ENCODE measurements around the gene TNFRSF14. TPM values are rescaled to one million over a fixed set of nuclear protein-coding genes. Genes with fewer than 3 reads are reported as not detected.

The TNFRSF14 gene
- total RNA-seq, 1 donor from 2014 or later = 0.26 TPM

DNA sequence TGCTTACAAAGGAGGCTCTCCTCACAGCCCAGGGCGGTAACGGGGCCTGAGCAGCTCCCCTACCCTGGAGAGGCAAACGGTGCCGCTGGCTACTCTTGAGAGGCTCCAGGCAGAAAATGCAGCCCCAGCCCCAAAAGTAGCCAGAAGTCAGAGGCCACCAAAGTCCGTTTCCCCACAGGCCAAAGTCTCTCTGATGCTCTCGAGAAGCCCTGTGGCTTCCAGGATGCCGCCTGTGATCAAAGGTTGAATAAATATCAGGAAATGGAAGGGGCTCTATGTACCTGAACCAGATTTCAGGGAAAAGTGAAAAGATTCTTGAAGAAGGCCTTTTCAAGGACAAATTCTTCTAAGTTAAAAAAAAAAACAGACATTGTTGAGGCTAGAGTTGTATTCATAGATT, 33.9 kb upstream of the TNFRSF14 start:
- Mint-ChIP-seq H3K27ac (ENCODE audit: unreplicated experiment) (no peak overlapping the region), H3K4me1 (ENCODE audit: unreplicated experiment) (peaks cover 27% of the 10 kb centered on the region), H3K27me3 (ENCODE audit: unreplicated experiment) (peaks cover 11% of the 10 kb centered on the region), H3K9me3 (ENCODE audit: unreplicated experiment) (no peaks in the 10 kb centered on the region), H3K4me3 (ENCODE audit: unreplicated experiment) (peak overlapping the region; percentile 72), H3K36me3 (ENCODE audit: low read depth, unreplicated experiment) (peaks cover 20% of the 10 kb centered on the region)
- no peak for DNase-seq (ENCODE audit: low spot score)
- TF ChIP-seq, protein P1, sequence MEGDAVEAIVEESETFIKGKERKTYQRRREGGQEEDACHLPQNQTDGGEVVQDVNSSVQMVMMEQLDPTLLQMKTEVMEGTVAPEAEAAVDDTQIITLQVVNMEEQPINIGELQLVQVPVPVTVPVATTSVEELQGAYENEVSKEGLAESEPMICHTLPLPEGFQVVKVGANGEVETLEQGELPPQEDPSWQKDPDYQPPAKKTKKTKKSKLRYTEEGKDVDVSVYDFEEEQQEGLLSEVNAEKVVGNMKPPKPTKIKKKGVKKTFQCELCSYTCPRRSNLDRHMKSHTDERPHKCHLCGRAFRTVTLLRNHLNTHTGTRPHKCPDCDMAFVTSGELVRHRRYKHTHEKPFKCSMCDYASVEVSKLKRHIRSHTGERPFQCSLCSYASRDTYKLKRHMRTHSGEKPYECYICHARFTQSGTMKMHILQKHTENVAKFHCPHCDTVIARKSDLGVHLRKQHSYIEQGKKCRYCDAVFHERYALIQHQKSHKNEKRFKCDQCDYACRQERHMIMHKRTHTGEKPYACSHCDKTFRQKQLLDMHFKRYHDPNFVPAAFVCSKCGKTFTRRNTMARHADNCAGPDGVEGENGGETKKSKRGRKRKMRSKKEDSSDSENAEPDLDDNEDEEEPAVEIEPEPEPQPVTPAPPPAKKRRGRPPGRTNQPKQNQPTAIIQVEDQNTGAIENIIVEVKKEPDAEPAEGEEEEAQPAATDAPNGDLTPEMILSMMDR (IDR thresholded peaks at IDR 0.05; ENCODE audit: unreplicated experiment) = no peak

DNA sequence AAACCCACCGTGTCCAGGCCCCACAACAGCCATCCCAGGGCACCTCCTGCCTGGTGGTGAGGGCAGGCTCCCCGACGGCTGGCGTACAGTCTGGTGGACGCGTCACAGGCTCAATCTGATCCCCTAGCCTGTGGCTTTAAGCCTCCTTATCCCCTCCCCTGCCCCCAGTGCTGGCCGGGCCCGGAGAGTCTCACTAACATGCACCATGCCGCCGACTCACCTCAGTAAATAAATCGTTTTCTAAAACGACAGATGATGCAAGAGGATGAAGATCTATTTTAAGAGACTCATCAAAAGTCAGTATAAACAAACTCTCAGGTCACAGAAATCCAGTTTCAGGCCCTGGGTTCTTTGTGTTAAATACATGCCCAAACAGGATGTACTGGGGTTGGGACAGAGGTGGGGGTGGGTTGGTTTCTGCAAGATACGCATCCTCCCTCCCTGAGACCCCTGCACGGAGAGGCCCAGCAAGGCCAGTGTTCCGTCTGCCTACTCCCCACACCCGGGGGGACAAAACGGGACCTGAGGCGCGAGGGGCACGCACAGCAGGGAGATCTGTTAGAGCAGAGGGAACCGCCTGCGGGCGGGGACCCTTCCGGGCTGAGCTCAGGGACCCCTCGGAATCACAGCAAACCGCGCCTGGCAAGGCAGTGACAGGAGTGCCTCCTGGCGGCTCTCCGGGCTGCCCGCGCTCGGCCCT, 32.8 kb upstream of the TNFRSF14 start:
- Mint-ChIP-seq H3K4me3 (ENCODE audit: unreplicated experiment) (peak overlapping the region; percentile 51), H3K9me3 (ENCODE audit: unreplicated experiment) (no peaks in the 10 kb centered on the region), H3K4me1 (ENCODE audit: unreplicated experiment) (peaks cover 27% of the 10 kb centered on the region), H3K27me3 (ENCODE audit: unreplicated experiment) (peaks cover 13% of the 10 kb centered on the region), H3K27ac (ENCODE audit: unreplicated experiment) (peak overlapping the region; percentile 42), H3K36me3 (ENCODE audit: low read depth, unreplicated experiment) (peaks cover 16% of the 10 kb centered on the region)
- TF ChIP-seq, protein P1 (IDR thresholded peaks at IDR 0.05; ENCODE audit: unreplicated experiment) = no peak
- DNase-seq (ENCODE audit: low spot score) = no peak

DNA sequence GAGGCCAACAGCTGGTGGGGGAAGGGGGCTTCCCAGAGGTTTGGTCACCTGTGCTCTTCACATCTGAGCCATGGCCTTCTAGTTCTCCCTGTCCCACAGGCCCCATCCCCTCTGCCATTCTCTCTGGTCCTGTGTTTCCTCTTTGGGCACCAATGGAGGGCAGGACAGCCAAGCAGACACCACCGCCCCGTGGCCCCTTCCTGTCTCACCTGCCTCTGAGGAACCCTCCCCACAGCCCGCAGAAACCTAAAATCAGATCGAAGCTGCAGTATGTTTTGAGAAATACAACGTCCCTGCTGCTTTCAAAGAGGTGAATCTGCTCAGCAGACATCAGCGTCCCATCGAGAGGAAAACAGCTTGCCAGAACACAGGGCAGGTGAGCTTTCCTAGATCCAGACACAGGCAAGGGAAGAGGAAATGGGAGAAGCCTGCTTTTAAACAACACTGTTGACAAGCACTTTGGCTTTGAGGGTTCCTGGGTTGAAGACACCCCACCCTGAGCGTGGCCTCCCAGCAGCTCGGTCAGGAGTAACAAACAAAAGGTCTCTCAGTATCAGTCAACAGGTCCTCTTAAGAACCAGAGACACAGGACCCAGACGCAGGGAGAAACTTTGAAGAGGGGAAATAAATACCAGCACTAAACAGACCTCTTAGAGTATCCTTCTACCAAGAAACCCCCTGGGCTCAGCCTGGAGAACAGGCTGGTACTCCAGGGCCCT, 32.1 kb upstream of the TNFRSF14 start:
- Mint-ChIP-seq H3K4me3 (ENCODE audit: unreplicated experiment) (peak overlapping the region; percentile 87), H3K36me3 (ENCODE audit: low read depth, unreplicated experiment) (peaks cover 16% of the 10 kb centered on the region), H3K27ac (ENCODE audit: unreplicated experiment) (peak overlapping the region; percentile 76), H3K27me3 (ENCODE audit: unreplicated experiment) (peaks cover 13% of the 10 kb centered on the region), H3K9me3 (ENCODE audit: unreplicated experiment) (no peaks in the 10 kb centered on the region), H3K4me1 (ENCODE audit: unreplicated experiment) (peaks cover 27% of the 10 kb centered on the region)
- no peak for DNase-seq (ENCODE audit: low spot score)
- TF ChIP-seq, protein P1 (IDR thresholded peaks at IDR 0.05; ENCODE audit: unreplicated experiment) = no peak

DNA sequence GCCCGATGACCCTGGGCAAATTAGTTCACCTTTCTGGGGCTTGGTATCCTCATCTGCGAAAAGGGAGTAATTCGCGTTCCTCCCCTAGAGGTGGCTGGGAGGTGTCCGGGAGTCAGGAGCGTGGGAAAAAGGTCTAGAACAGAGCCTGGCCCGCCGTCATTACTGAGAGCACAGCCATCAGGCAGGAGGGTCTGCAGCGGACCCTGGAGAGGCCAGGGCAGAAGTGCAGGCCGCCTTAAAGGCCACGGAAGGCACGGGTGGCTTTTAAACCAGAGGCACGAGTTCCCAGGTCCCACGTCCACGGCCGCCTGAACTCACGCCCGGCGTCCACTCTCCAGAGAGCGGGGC, 30.6 kb upstream of the TNFRSF14 start:
- Mint-ChIP-seq H3K27me3 (ENCODE audit: unreplicated experiment) (peaks cover 13% of the 10 kb centered on the region), H3K27ac (ENCODE audit: unreplicated experiment) (no peak overlapping the region), H3K36me3 (ENCODE audit: low read depth, unreplicated experiment) (peaks cover 16% of the 10 kb centered on the region), H3K9me3 (ENCODE audit: unreplicated experiment) (no peaks in the 10 kb centered on the region), H3K4me3 (ENCODE audit: unreplicated experiment) (peak overlapping the region; percentile 87), H3K4me1 (ENCODE audit: unreplicated experiment) (peaks cover 27% of the 10 kb centered on the region)
- no peak for DNase-seq (ENCODE audit: low spot score)
- TF ChIP-seq, protein P1 (IDR thresholded peaks at IDR 0.05; ENCODE audit: unreplicated experiment) = no peak
